Neutrophil (primary cell): ENCODE results near the gene CEP112.

Experiments
- H3K27ac ChIP-seq: fragments of 200-600 bp; sonication (generic); 2 replicates; pipeline ENCODE4 v1.5.1; 2016; ENCODE audit warnings: mild to moderate bottlenecking, moderate library complexity
- H3K27me3 ChIP-seq: fragments of 200-600 bp; sonication (generic); 2 replicates; pipeline ENCODE4 v1.6.0; 2016; ENCODE audit warnings: mild to moderate bottlenecking
- H3K36me3 ChIP-seq: fragments of 200-600 bp; sonication (generic); 2 replicates; pipeline ENCODE4 v1.5.1; 2017
- H3K4me1 ChIP-seq, 2 experiments: fragments of 200-600 bp in 1 of 2; sonication (generic) in 1 of 2; 1 replicate in 1 of 2; 2 replicates in 1 of 2; pipeline versions ENCODE4 v1.5.1 to v1.6.1; 2013 to 2016; ENCODE audit warnings: low read depth in 1 of 2, low read length in 1 of 2, mild to moderate bottlenecking in 1 of 2, moderate library complexity in 1 of 2; ENCODE audit not compliant: control insufficient read depth in 1 of 2, insufficient read depth in 1 of 2
- H3K4me3 ChIP-seq, 2 experiments: fragments of 200-600 bp in 1 of 2; sonication (generic) in 1 of 2; 1 replicate in 1 of 2; 2 replicates in 1 of 2; pipeline ENCODE4 v1.5.1; 2013 to 2016; ENCODE audit warnings: low read depth in 1 of 2, low read length in 1 of 2, mild to moderate bottlenecking in 1 of 2, moderate library complexity in 1 of 2
- H3K9me3 ChIP-seq: fragments of 200-600 bp; sonication (generic); 2 replicates; pipeline ENCODE4 v1.5.1; 2016
- TF ChIP-seq, protein P1 (sequence below): fragments of 200-600 bp; sonication (generic); IDR thresholded peaks from 2 replicates; pipeline ENCODE4 v1.5.1; 2016; ENCODE audit warnings: antibody characterized with exemption

CEP112 gene

DNA sequence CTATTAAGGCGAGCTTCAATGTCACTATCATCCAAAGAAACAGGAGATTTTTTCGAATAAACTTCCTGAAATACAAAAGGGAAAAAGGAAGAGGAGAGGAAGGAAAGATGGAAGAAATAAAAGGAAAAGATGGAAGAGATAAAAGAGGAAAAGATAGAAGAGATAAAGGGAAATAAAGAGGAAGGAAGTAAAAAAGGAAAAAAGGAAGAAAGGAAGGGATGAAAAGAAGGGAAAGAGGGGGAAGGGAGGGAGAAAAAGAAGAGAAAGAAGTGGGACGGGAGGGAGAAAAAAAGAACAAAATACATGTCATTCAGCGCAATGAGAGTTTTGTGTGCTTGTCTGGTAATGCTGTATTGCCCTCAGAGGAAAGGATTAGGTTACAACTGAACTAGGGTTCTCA, 62.2 kb downstream of the CEP112 start:
- H3K4me1 ChIP-seq = no peaks in the 10 kb centered on the region
- no peaks in the 10 kb centered on the region for H3K9me3 ChIP-seq
- TF ChIP-seq, protein P1, sequence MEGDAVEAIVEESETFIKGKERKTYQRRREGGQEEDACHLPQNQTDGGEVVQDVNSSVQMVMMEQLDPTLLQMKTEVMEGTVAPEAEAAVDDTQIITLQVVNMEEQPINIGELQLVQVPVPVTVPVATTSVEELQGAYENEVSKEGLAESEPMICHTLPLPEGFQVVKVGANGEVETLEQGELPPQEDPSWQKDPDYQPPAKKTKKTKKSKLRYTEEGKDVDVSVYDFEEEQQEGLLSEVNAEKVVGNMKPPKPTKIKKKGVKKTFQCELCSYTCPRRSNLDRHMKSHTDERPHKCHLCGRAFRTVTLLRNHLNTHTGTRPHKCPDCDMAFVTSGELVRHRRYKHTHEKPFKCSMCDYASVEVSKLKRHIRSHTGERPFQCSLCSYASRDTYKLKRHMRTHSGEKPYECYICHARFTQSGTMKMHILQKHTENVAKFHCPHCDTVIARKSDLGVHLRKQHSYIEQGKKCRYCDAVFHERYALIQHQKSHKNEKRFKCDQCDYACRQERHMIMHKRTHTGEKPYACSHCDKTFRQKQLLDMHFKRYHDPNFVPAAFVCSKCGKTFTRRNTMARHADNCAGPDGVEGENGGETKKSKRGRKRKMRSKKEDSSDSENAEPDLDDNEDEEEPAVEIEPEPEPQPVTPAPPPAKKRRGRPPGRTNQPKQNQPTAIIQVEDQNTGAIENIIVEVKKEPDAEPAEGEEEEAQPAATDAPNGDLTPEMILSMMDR = no peak
- H3K27ac ChIP-seq = no peak overlapping the region
- no peak overlapping the region for H3K4me3 ChIP-seq
- H3K27me3 ChIP-seq = no peaks in the 10 kb centered on the region
- no peaks in the 10 kb centered on the region for H3K36me3 ChIP-seq

DNA sequence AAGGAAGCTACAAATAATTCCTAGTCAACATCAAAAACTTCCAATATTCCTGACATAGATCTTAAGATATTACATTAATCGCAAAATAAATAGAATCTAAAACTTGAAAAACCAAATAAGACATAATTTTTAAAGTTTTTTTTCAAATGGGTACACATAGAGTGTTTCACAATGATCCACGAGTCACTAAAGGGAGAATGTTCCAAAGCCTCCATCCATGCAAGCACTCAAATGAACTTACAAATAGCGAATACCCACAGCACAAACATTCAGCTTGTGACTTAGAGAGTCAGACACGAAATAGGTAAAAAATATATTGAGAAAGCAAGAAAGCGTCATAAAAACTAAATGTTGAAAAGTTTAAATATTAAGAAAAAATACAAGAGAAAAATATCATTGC, 65.7 kb downstream of the CEP112 start:
- no peaks in the 10 kb centered on the region for H3K4me1 ChIP-seq
- no peaks in the 10 kb centered on the region for H3K36me3 ChIP-seq
- no peak overlapping the region for H3K4me3 ChIP-seq
- no peaks in the 10 kb centered on the region for H3K27me3 ChIP-seq
- TF ChIP-seq, protein P1 = no peak
- H3K27ac ChIP-seq = no peak overlapping the region
- H3K9me3 ChIP-seq = no peaks in the 10 kb centered on the region

DNA sequence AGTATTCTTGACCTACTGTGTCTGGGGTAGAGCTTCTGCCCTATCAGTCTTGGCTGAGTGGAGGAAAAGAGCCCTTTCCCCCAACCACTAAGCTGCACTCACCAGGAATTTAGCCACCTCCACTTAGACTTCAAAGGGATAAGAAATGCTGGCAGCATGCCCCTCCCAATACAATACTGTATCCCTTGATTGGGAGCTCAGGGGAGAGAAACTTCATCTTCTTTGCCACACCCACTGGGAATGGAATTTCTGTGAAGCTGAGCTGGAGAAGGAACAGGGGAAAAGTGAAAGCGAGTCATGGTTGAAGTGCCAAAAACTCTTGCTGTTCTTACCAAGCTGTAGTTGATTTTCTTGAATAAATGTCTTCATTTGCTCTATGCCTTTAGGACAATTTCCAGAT, 68.8 kb downstream of the CEP112 start:
- no peaks in the 10 kb centered on the region for H3K9me3 ChIP-seq
- no peaks in the 10 kb centered on the region for H3K4me1 ChIP-seq
- H3K36me3 ChIP-seq = no peaks in the 10 kb centered on the region
- no peak overlapping the region for H3K27ac ChIP-seq
- TF ChIP-seq, protein P1 = no peak
- H3K27me3 ChIP-seq = no peaks in the 10 kb centered on the region
- H3K4me3 ChIP-seq = no peak overlapping the region

DNA sequence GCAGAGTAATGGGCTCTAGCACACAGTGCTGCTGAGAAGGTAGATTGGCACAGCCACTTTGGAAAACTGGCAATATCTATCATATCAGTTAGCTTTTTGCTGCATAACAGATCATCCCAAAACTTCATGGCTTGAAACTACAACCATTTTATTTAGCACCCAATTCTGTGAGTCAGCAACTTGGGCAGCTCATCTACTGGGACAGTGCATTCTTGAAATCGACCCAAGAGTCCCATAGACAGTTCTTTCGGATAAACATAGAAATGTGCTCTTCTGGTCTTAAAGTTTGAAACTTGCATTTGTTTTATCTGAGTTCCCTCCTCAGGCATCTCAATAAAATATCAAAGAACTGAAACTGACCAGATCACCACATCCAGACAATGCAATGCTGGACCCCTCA, 76.7 kb downstream of the CEP112 start:
- H3K4me3 ChIP-seq = no peak overlapping the region
- TF ChIP-seq, protein P1 = no peak
- H3K36me3 ChIP-seq = no peaks in the 10 kb centered on the region

DNA sequence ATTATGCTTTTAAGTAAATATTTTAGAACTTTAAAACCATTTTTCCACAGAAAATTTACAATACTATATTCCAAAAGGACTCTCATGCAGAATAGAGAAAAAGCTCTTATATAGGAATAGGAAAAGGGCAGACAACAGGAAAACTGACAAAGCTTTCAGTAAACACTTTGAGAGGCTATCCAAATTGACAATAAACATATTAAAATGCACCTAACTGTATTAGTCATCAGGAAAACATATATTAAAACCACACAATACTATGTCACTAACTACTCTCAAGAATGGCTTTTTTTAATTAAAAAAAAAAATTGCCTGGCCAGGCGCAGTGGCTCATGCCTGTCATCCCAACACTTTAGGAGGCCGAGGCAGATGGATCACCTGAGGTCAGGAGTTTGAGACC, 77.3 kb downstream of the CEP112 start:
- Histone ChIP-seq H3K4me3 (no peak overlapping the region), H3K4me1 (no peaks in the 10 kb centered on the region), H3K27me3 (no peaks in the 10 kb centered on the region), H3K27ac (no peak overlapping the region), H3K36me3 (no peaks in the 10 kb centered on the region), H3K9me3 (no peaks in the 10 kb centered on the region)
- TF ChIP-seq, protein P1 = no peak

More for the DNA sequence above, 76.7 kb downstream of the CEP112 start:
- H3K27ac ChIP-seq = no peak overlapping the region
- no peaks in the 10 kb centered on the region for H3K9me3 ChIP-seq
- H3K4me1 ChIP-seq = no peaks in the 10 kb centered on the region
- H3K27me3 ChIP-seq = no peaks in the 10 kb centered on the region

DNA sequence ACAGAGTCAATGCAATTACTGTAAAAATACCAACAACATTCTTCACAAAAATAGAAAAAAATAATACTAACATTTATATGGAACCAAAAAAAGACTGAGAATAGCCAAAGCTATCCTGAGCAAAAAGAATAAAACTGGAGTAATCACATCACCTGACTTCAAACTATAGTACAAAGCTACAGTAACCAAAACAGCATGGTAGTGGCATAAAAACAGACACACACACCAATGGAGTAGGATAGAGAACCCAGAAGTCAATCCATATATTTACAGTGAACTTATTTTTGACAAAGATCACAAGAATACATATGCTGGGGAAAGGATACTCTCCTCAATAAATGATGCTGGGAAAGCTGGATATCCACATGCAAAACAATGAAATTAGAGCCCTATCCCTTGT, 84.2 kb downstream of the CEP112 start:
- no peaks in the 10 kb centered on the region for H3K27me3 ChIP-seq
- H3K27ac ChIP-seq = no peak overlapping the region
- no peaks in the 10 kb centered on the region for H3K4me1 ChIP-seq
- TF ChIP-seq, protein P1 = no peak
- H3K9me3 ChIP-seq = no peaks in the 10 kb centered on the region
- no peak overlapping the region for H3K4me3 ChIP-seq
- H3K36me3 ChIP-seq = no peaks in the 10 kb centered on the region
